ENCODE measurements around the gene TMEM119. TPM values are rescaled to one million over a fixed set of nuclear protein-coding genes. Genes with fewer than 3 reads are reported as not detected.

Gene TMEM119
- total RNA-seq, 1 experiment from 2014 or later: not detected

GRCh38 chr12:108553799-108554198 lies 44.1 kb downstream of the TMEM119 start:
- TF ChIP-seq, protein P1, sequence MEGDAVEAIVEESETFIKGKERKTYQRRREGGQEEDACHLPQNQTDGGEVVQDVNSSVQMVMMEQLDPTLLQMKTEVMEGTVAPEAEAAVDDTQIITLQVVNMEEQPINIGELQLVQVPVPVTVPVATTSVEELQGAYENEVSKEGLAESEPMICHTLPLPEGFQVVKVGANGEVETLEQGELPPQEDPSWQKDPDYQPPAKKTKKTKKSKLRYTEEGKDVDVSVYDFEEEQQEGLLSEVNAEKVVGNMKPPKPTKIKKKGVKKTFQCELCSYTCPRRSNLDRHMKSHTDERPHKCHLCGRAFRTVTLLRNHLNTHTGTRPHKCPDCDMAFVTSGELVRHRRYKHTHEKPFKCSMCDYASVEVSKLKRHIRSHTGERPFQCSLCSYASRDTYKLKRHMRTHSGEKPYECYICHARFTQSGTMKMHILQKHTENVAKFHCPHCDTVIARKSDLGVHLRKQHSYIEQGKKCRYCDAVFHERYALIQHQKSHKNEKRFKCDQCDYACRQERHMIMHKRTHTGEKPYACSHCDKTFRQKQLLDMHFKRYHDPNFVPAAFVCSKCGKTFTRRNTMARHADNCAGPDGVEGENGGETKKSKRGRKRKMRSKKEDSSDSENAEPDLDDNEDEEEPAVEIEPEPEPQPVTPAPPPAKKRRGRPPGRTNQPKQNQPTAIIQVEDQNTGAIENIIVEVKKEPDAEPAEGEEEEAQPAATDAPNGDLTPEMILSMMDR (IDR thresholded peaks at IDR 0.05; ENCODE audit: insufficient read depth in 1 of 2, low read depth in 1 of 2, low read length in 1 of 2, severe bottlenecking in 1 of 2, unreplicated experiment in 1 of 2): no peak
- no peak overlapping the region for H3K27ac Mint-ChIP-seq (ENCODE audit: unreplicated experiment)
- H3K4me3 ChIP-seq (ENCODE audit: low read depth, low read length): no peak overlapping the region
- peaks cover 28% of the 10 kb centered on the region for H3K36me3 Mint-ChIP-seq (ENCODE audit: insufficient read depth, unreplicated experiment)
- no peaks in the 10 kb centered on the region for H3K36me3 ChIP-seq (ENCODE audit: control insufficient read depth, insufficient read depth, low read length)
- intact Hi-C loops (cut with micrococcal nuclease; ENCODE audit: unreplicated experiment): no loop called here
- no peaks in the 10 kb centered on the region for H3K9me3 Mint-ChIP-seq (ENCODE audit: unreplicated experiment)
- ChIA-PET POLR2A (no interaction called here), CTCF (no interaction called here)
- no peaks in the 10 kb centered on the region for H3K27me3 ChIP-seq (replicated peaks; ENCODE audit: control insufficient read depth, insufficient read depth, low read length)
- DNase-seq: no peak
- H3K4me3 Mint-ChIP-seq (ENCODE audit: unreplicated experiment): no peak overlapping the region
- no peaks in the 10 kb centered on the region for H3K9me3 ChIP-seq
- no peaks in the 10 kb centered on the region for H3K27me3 Mint-ChIP-seq (ENCODE audit: insufficient read depth, unreplicated experiment)
- H3K4me1 ChIP-seq: no peaks in the 10 kb centered on the region
- H3K4me1 Mint-ChIP-seq (ENCODE audit: low read depth, unreplicated experiment): peaks cover 10% of the 10 kb centered on the region
- BruUV-seq (replicated peaks): no TSS peak

DNA sequence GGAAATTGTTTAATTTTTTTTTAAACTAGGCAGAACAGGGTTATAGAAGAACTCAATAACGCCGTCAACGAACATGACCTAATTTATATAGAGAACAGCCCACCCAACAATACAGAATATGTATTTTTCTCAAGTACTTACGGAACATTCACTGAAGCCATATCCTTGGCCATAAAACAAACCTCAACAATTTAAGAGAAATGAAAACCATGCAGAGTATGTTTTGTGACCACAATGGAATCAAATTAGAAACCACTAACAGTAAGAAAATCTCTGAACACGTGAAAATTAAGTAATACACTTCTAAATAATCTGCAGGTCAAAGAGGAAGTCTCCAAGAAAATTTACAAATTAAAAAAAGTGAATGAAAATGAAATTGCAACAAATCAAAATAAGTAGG lies 46.3 kb downstream of the TMEM119 start:
- Histone ChIP-seq H3K9me3 (no peaks in the 10 kb centered on the region), H3K27me3 (replicated peaks; ENCODE audit: control insufficient read depth, insufficient read depth, low read length) (no peaks in the 10 kb centered on the region), H3K4me3 (ENCODE audit: low read depth, low read length) (no peak overlapping the region), H3K36me3 (ENCODE audit: control insufficient read depth, insufficient read depth, low read length) (0 out of 2 replicates have a peak, but pooled peaks cover 1% of the 10 kb centered on the region), H3K4me1 (no peaks in the 10 kb centered on the region)
- no peaks in the 10 kb centered on the region for H3K27me3 Mint-ChIP-seq (ENCODE audit: insufficient read depth, unreplicated experiment)
- no peak overlapping the region for H3K27ac Mint-ChIP-seq (ENCODE audit: unreplicated experiment)
- TF ChIP-seq, protein P1 (IDR thresholded peaks at IDR 0.05; ENCODE audit: insufficient read depth in 1 of 2, low read depth in 1 of 2, low read length in 1 of 2, severe bottlenecking in 1 of 2, unreplicated experiment in 1 of 2): no peak
- intact Hi-C loops (cut with micrococcal nuclease; ENCODE audit: unreplicated experiment): no loop called here
- H3K36me3 Mint-ChIP-seq (ENCODE audit: insufficient read depth, unreplicated experiment): peaks cover 36% of the 10 kb centered on the region
- BruUV-seq (replicated peaks): no TSS peak
- no peaks in the 10 kb centered on the region for H3K9me3 Mint-ChIP-seq (ENCODE audit: unreplicated experiment)
- POLR2A ChIA-PET: no interaction called here
- DNase-seq: no peak
- CTCF ChIA-PET: no interaction called here
- peaks cover 10% of the 10 kb centered on the region for H3K4me1 Mint-ChIP-seq (ENCODE audit: low read depth, unreplicated experiment)
- no peak overlapping the region for H3K4me3 Mint-ChIP-seq (ENCODE audit: unreplicated experiment)

DNA sequence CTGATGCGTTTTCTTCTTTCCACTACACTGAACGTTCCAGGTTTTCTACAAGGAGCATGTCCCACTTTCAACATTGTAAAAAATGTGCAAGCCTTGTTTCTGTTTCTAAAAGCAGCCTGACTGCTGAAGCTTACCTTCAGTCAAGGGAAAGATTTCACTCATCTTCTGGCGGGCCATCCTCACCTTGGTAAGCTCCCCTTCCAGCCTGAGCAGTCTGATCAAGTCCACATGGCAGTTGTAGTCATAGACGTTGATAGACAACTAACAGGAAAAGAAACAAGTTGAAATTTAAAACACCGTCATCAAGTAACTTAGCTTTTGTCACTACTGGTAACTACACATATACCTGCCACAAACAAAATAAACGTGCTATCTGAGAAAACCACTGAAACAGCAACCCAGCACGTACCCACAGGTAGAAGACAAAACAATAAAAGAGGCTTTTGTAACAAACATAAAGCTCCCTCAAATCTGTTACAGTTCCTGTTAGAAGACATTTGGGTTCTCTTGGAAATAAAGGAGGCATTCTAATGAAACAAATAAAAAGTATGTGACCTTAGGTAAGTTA lies 48.8 kb downstream of the TMEM119 start:
- CTCF ChIA-PET: no interaction called here
- H3K27me3 ChIP-seq (replicated peaks; ENCODE audit: control insufficient read depth, insufficient read depth, low read length): no peaks in the 10 kb centered on the region
- no peaks in the 10 kb centered on the region for H3K9me3 ChIP-seq
- TF ChIP-seq, protein P1 (IDR thresholded peaks at IDR 0.05; ENCODE audit: insufficient read depth in 1 of 2, low read depth in 1 of 2, low read length in 1 of 2, severe bottlenecking in 1 of 2, unreplicated experiment in 1 of 2): no peak
- POLR2A ChIA-PET: no interaction called here
- H3K9me3 Mint-ChIP-seq (ENCODE audit: unreplicated experiment): no peaks in the 10 kb centered on the region
- intact Hi-C loops (cut with micrococcal nuclease; ENCODE audit: unreplicated experiment): no loop called here
- 0 out of 2 replicates have a peak, but pooled peaks cover 2% of the 10 kb centered on the region for H3K36me3 ChIP-seq (ENCODE audit: control insufficient read depth, insufficient read depth, low read length)
- no peaks in the 10 kb centered on the region for H3K27me3 Mint-ChIP-seq (ENCODE audit: insufficient read depth, unreplicated experiment)
- H3K4me1 ChIP-seq: no peaks in the 10 kb centered on the region
- H3K4me3 Mint-ChIP-seq (ENCODE audit: unreplicated experiment): no peak overlapping the region
- DNase-seq: no peak
- H3K4me3 ChIP-seq (ENCODE audit: low read depth, low read length): no peak overlapping the region
- H3K27ac Mint-ChIP-seq (ENCODE audit: unreplicated experiment): no peak overlapping the region
- BruUV-seq (replicated peaks): no TSS peak
- H3K4me1 Mint-ChIP-seq (ENCODE audit: low read depth, unreplicated experiment): peaks cover 8% of the 10 kb centered on the region
- H3K36me3 Mint-ChIP-seq (ENCODE audit: insufficient read depth, unreplicated experiment): peaks cover 56% of the 10 kb centered on the region
